HG02870 (cell line): ENCODE results near the gene PRCP.

Source experiments
- ATAC-seq: cut with Tn5 transposase; IDR thresholded peaks from one replicate; pipeline ENCODE4 v1.9.1; 2021; ENCODE audit warnings: mild to moderate bottlenecking, moderate library complexity; ENCODE audit not compliant: unreplicated experiment

PRCP gene

GRCh38 chr11:82787981-82788380, 112.2 kb downstream of the PRCP start:
- ATAC-seq = no peak

- no peak for ATAC-seq
Measured at GRCh38 chr11:82786836-82787235, 113.4 kb downstream of the PRCP start.

- no peak for ATAC-seq
Measured at GRCh38 chr11:82786001-82786400, 114.2 kb downstream of the PRCP start.

- no peak for ATAC-seq
Measured at GRCh38 chr11:82782825-82783374, 117.3 kb downstream of the PRCP start.

- no peak for ATAC-seq
Measured at GRCh38 chr11:82778776-82779175, 121.5 kb downstream of the PRCP start.

- ATAC-seq = no peak
Measured at GRCh38 chr11:82776377-82776776, 123.9 kb downstream of the PRCP start.

GRCh38 chr11:82775736-82776346, 124.4 kb downstream of the PRCP start:
- peak; percentile 94 for ATAC-seq

- ATAC-seq = no peak
Measured at GRCh38 chr11:82775218-82775617, 125.0 kb downstream of the PRCP start.
